Kidney (tissue), 14 donors: ENCODE measurements around the gene GPR4. TPM values are rescaled to one million over a fixed set of nuclear protein-coding genes. Genes with fewer than 3 reads are reported as not detected.
A peak's percentile ranks its signal among the peaks of the same experiment; 100 is the strongest.

Experiments used
- DNase-seq, 5 donors: peaks; one replicate each; pipeline ENCODE4 v3.0.0-alpha.2; 2013 to 2020
- FAIRE-seq: peaks from 2 replicates; lab custom pipeline; 2012; peaks lifted over from hg19 to GRCh38; lab: Jason Lieb, UNC
- H3K27ac ChIP-seq, 2 donors: one replicate each; pipeline ENCODE4 v1.7.0; 2013; ENCODE audit warnings: low read depth in 2 of 2, low read length in 2 of 2, inconsistent platforms in 1 of 2
- H3K27me3 ChIP-seq: one replicate; pipeline ENCODE4 v1.7.1; 2013; ENCODE audit warnings: low read length, inconsistent platforms; ENCODE audit not compliant: control insufficient read depth, insufficient read depth
- H3K36me3 ChIP-seq, 3 donors: one replicate each; pipeline versions ENCODE4 v1.7.0 to v1.7.1; 2013; ENCODE audit warnings: low read length in 3 of 3, control low read depth in 1 of 3, inconsistent platforms in 1 of 3; ENCODE audit not compliant: insufficient read depth in 3 of 3, control insufficient read depth in 2 of 3
- H3K4me1 ChIP-seq, 3 donors: one replicate each; pipeline versions ENCODE4 v1.7.0 to v1.7.1; 2013; ENCODE audit warnings: low read length in 3 of 3, inconsistent platforms in 1 of 3, low read depth in 1 of 3; ENCODE audit not compliant: control insufficient read depth in 2 of 3, insufficient read depth in 2 of 3
- H3K4me3 ChIP-seq, 3 donors: one replicate each; pipeline versions ENCODE4 v1.7.0 to v1.8.1; 2013; ENCODE audit warnings: low read length in 3 of 3, control low read depth in 1 of 3, inconsistent platforms in 1 of 3
- H3K9ac ChIP-seq, 3 donors: one replicate each; pipeline versions ENCODE4 v1.7.0 to v1.7.1; 2013; ENCODE audit warnings: low read length in 3 of 3, control low read depth in 1 of 3, inconsistent platforms in 1 of 3
- H3K9me3 ChIP-seq, 3 donors: one replicate each; pipeline versions ENCODE4 v1.7.0 to v1.7.1; 2013; ENCODE audit warnings: low read length in 3 of 3, control low read depth in 1 of 3, inconsistent platforms in 1 of 3; ENCODE audit not compliant: control insufficient read depth in 2 of 3, insufficient read depth in 1 of 3
- intact Hi-C: fragments of 100-400 bp; cut with DNase I; formaldehyde crosslinking; loops from one replicate; pipeline ENCODE4 v1.11.1; 2022
- polyA plus RNA-seq: library from polyadenylated mRNA; stranded (reverse); fragments of 350-450 nt; fragmentation: Illumina TruSeq; extraction: RNeasy Lipid Tissue Mini Kit (QIAGEN cat#74804); gene quantifications from one replicate; pipeline ENCODE4 v1.2.3, GENCODE V29; 2014; ENCODE audit warnings: low read depth, low replicate concordance; ENCODE audit not compliant: insufficient read depth
- total RNA-seq: library from RNA; stranded (reverse); fragmentation: NEBNext Ultra II Directional; extraction: Animal tissue kit (Norgen Biotek cat#: 25700); gene quantifications from one replicate; pipeline ENCODE4 v1.2.1, GENCODE V29; 2021
- TF ChIP-seq, protein P1 (sequence below): IDR thresholded peaks from 3 replicates; pipeline ENCODE4 v1.5.1; 2012; ENCODE audit warnings: mild to moderate bottlenecking, moderate library complexity, borderline replicate concordance; ENCODE audit not compliant: insufficient read depth; ENCODE audit errors: extremely low read depth
- donor health status: control.
- donor health status: control.
- donor health status: control.
- donor health status: control.
- donor health status: control.
- donor health status: DM: yes; HTN: yes; CAD: no.
- donor health status: Normal renal cell carcinoma (clear cell type).

GPR4 gene
- total and polyA plus RNA-seq, 2 donors from 2014 or later, result 6.8 to 9.7 TPM

DNA sequence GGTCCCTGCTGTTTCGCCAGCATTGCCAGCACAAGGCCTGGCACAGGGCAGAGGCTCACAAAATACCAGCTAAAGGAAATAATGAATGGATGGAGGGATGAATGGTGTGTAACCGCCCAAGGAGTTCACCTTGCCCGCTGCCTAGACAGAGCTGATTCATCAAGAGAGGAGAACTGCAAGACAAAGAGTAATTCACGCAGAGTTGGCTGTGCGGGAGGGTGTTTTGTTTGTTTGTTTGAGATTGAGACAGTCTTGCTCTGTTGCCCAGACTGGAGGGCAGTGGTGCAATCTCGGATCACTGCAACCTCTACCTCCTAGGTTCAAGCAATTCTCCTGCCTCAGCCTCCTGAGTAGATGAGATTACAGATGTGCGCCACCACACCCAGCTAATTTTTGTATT, 20.4 kb downstream of the GPR4 start:
- TF ChIP-seq, protein P1, sequence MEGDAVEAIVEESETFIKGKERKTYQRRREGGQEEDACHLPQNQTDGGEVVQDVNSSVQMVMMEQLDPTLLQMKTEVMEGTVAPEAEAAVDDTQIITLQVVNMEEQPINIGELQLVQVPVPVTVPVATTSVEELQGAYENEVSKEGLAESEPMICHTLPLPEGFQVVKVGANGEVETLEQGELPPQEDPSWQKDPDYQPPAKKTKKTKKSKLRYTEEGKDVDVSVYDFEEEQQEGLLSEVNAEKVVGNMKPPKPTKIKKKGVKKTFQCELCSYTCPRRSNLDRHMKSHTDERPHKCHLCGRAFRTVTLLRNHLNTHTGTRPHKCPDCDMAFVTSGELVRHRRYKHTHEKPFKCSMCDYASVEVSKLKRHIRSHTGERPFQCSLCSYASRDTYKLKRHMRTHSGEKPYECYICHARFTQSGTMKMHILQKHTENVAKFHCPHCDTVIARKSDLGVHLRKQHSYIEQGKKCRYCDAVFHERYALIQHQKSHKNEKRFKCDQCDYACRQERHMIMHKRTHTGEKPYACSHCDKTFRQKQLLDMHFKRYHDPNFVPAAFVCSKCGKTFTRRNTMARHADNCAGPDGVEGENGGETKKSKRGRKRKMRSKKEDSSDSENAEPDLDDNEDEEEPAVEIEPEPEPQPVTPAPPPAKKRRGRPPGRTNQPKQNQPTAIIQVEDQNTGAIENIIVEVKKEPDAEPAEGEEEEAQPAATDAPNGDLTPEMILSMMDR, result no peak
- H3K9me3 ChIP-seq, result no peaks in the 10 kb centered on the region
- H3K9ac ChIP-seq, result no peak overlapping the region
- FAIRE-seq (no peak), DNase-seq (no peak)
- intact Hi-C loops, result no loop called here
- H3K27ac ChIP-seq, result no peak overlapping the region
- H3K4me1 ChIP-seq, result peaks cover 4 to 25% (median 22%) of the 10 kb centered on the region in 3 donors
- H3K36me3 ChIP-seq, result no peaks in the 10 kb centered on the region
- H3K4me3 ChIP-seq, result no peak overlapping the region
- no peaks in the 10 kb centered on the region for H3K27me3 ChIP-seq

- no peak for DNase-seq
- FAIRE-seq, result no peak
- H3K27ac ChIP-seq, result no peak overlapping the region
- intact Hi-C loops, result no loop called here
- H3K4me1 ChIP-seq, result peaks cover 4 to 34% (median 26%) of the 10 kb centered on the region in 3 donors
- no peak overlapping the region for H3K9ac ChIP-seq
- H3K4me3 ChIP-seq, result no peak overlapping the region
- no peaks in the 10 kb centered on the region for H3K27me3 ChIP-seq
- H3K36me3 ChIP-seq, result no peaks in the 10 kb centered on the region
- no peaks in the 10 kb centered on the region for H3K9me3 ChIP-seq
- TF ChIP-seq, protein P1, result no peak
These were observed 23.2 kb downstream of the GPR4 start for GRCh38 chr19:45578861-45579260.

GRCh38 chr19:45577111-45577905, 24.7 kb downstream of the GPR4 start:
- H3K27me3 ChIP-seq, result no peaks in the 10 kb centered on the region
- no peaks in the 10 kb centered on the region for H3K9me3 ChIP-seq
- DNase-seq (peak in 3 of 5 donors; percentile 61 to 69 (median 63)), FAIRE-seq (peak; percentile 15)
- no peaks in the 10 kb centered on the region for H3K36me3 ChIP-seq
- intact Hi-C loops, result no loop called here
- peaks cover 4 to 34% (median 28%) of the 10 kb centered on the region in 3 donors for H3K4me1 ChIP-seq
- peak overlapping the region; percentile 53 to 89 for H3K27ac ChIP-seq
- H3K4me3 ChIP-seq, result peak overlapping the region in 1 of 3 donors; percentile 22
- peak overlapping the region in 1 of 3 donors; percentile 41 for H3K9ac ChIP-seq
- TF ChIP-seq, protein P1, result no peak
